ENCODE results near the gene CMIP. TPM values are rescaled to one million over a fixed set of nuclear protein-coding genes. Genes with fewer than 3 reads are reported as not detected.

The CMIP gene
- total RNA-seq, 2 donors from 2014 or later = 30.1 to 95.1 TPM

- DNase-seq (ENCODE audit: low spot score) = no peak
- H3K27ac ChIP-seq = no peak overlapping the region
- no peaks in the 10 kb centered on the region for H3K9me3 ChIP-seq
- peaks cover 2% of the 10 kb centered on the region for H3K4me1 ChIP-seq (replicated peaks)
- TF ChIP-seq CTCF (IDR thresholded peaks at IDR 0.05) (no peak), POLR2AphosphoS5 (IDR thresholded peaks at IDR 0.05) (no peak), POLR2A (IDR thresholded peaks at IDR 0.05) (no peak)
- no peak overlapping the region for H3K4me3 ChIP-seq
- WGBS = 92% methylated on average over 20 of the region's 20 CpGs
- H3K27me3 ChIP-seq (replicated peaks; ENCODE audit: insufficient read depth) = no peaks in the 10 kb centered on the region
- H3K36me3 ChIP-seq = peaks cover 0 to 7% of the 10 kb centered on the region in 2 donors
- intact Hi-C loops (cut with DNase I) = no loop called here
Measured at GRCh38 chr16:81700071-81700779, 255.6 kb downstream of the CMIP start.

GRCh38 chr16:81700780-81701165 is 256.2 kb downstream of the CMIP start:
- no peaks in the 10 kb centered on the region for H3K9me3 ChIP-seq
- no peak for DNase-seq (ENCODE audit: low spot score)
- intact Hi-C loops (cut with DNase I) = no loop called here
- H3K4me3 ChIP-seq = no peak overlapping the region
- no peak for TF ChIP-seq POLR2A (IDR thresholded peaks at IDR 0.05)
- TF ChIP-seq POLR2AphosphoS5 (IDR thresholded peaks at IDR 0.05) = no peak
- no peak for TF ChIP-seq CTCF (IDR thresholded peaks at IDR 0.05)
- 95% methylated on average over 4 of the region's 4 CpGs for WGBS
- H3K27ac ChIP-seq = no peak overlapping the region
- H3K27me3 ChIP-seq (replicated peaks; ENCODE audit: insufficient read depth) = no peaks in the 10 kb centered on the region
- no peaks in the 10 kb centered on the region for H3K4me1 ChIP-seq (replicated peaks)
- H3K36me3 ChIP-seq = peaks cover 0 to 8% of the 10 kb centered on the region in 2 donors

- no peak overlapping the region for H3K4me3 ChIP-seq
- H3K27me3 ChIP-seq (replicated peaks; ENCODE audit: insufficient read depth) = no peaks in the 10 kb centered on the region
- H3K27ac ChIP-seq = no peak overlapping the region
- TF ChIP-seq CTCF (IDR thresholded peaks at IDR 0.05) = no peak
- peaks cover 0 to 8% of the 10 kb centered on the region in 2 donors for H3K36me3 ChIP-seq
- H3K4me1 ChIP-seq (replicated peaks) = no peaks in the 10 kb centered on the region
- DNase-seq (ENCODE audit: low spot score) = no peak
- no peaks in the 10 kb centered on the region for H3K9me3 ChIP-seq
- WGBS = 93% methylated on average over 20 of the region's 20 CpGs
- intact Hi-C loops (cut with DNase I) = no loop called here
Measured at GRCh38 chr16:81701296-81701970, 256.8 kb downstream of the CMIP start.

GRCh38 chr16:81702506-81702905 is 257.9 kb downstream of the CMIP start:
- no peak for DNase-seq (ENCODE audit: low spot score)

More at GRCh38 chr16:81702506-81702905, 257.9 kb downstream of the CMIP start:
- TF ChIP-seq POLR2AphosphoS5 (IDR thresholded peaks at IDR 0.05) (no peak), POLR2A (IDR thresholded peaks at IDR 0.05) (no peak), CTCF (IDR thresholded peaks at IDR 0.05) (no peak)
- intact Hi-C loops (cut with DNase I) = no loop called here
- Histone ChIP-seq H3K36me3 (peaks cover 0 to 8% of the 10 kb centered on the region in 2 donors), H3K4me3 (no peak overlapping the region), H3K27me3 (replicated peaks; ENCODE audit: insufficient read depth) (no peaks in the 10 kb centered on the region), H3K9me3 (no peaks in the 10 kb centered on the region), H3K27ac (no peak overlapping the region), H3K4me1 (replicated peaks) (peaks cover 3% of the 10 kb centered on the region)
- WGBS = 98% methylated on average over 5 of the region's 5 CpGs

Data from prostate gland (tissue), 2 donors.